PC-9 (cell line): Measurements from ENCODE around the gene CTNS. TPM values are rescaled to one million over a fixed set of nuclear protein-coding genes. Genes with fewer than 3 reads are reported as not detected.

ENCODE experiments used
- BruUV-seq: library from RNA; stranded (reverse); fragments of 400-500 nt; replicated peaks from 2 replicates; lab custom pipeline; 2021; lab: Mats Ljungman, UMichigan
- CTCF ChIA-PET: fragments of 300-600 bp; sonication (Branson Sonifier 250); formaldehyde crosslinking; loops from one replicate; lab custom pipeline; 2022; ENCODE audit warnings: antibody characterized with exemption; lab: Charles Lee
- POLR2A ChIA-PET: fragments of 300-600 bp; sonication (Branson Sonifier 250); formaldehyde crosslinking; loops from one replicate; lab custom pipeline; 2022; ENCODE audit warnings: antibody characterized with exemption; ENCODE audit not compliant: unreplicated experiment; lab: Charles Lee
- DNase-seq, 2 experiments: peaks; one replicate each; pipeline versions ENCODE4 v3.0.0 to v3.0.0-alpha.2; 2015 to 2022; ENCODE audit warnings: mixed read lengths in 1 of 2
- H2AFZ ChIP-seq: fragments of 200-600 bp; sonication (generic); 2 replicates; pipeline ENCODE4 v1.8.1; 2017; ENCODE audit warnings: antibody characterized with exemption
- H3F3A ChIP-seq: fragments of 200-600 bp; sonication (generic); 2 replicates; pipeline ENCODE4 v1.8.1; 2017; ENCODE audit warnings: antibody characterized with exemption, mild to moderate bottlenecking, low read depth; ENCODE audit not compliant: insufficient read depth
- H3K27ac ChIP-seq: fragments of 200-600 bp; sonication (generic); 2 replicates; pipeline ENCODE4 v1.6.1; 2016; ENCODE audit warnings: mixed run types
- H3K27me3 ChIP-seq: fragments of 200-600 bp; sonication (generic); 2 replicates; pipeline ENCODE4 v1.6.1; 2016; ENCODE audit warnings: low read depth, mixed run types; ENCODE audit not compliant: insufficient read depth
- H3K36me3 ChIP-seq: fragments of 200-600 bp; sonication (generic); 2 replicates; pipeline ENCODE4 v1.6.1; 2016; ENCODE audit warnings: low read depth, mixed run types
- H3K4me1 ChIP-seq: fragments of 200-600 bp; sonication (generic); replicated peaks from 2 replicates; pipeline ENCODE4 v1.6.1; 2016; ENCODE audit warnings: mixed run types; ENCODE audit not compliant: insufficient read depth
- H3K4me2 ChIP-seq: fragments of 200-600 bp; sonication (generic); 2 replicates; pipeline ENCODE4 v1.6.1; 2017; ENCODE audit warnings: mixed run types
- H3K4me3 ChIP-seq: fragments of 200-600 bp; sonication (generic); 2 replicates; pipeline ENCODE4 v1.6.1; 2016; ENCODE audit warnings: mixed run types
- H3K79me2 ChIP-seq: fragments of 200-600 bp; sonication (generic); 2 replicates; pipeline ENCODE4 v1.6.1; 2017; ENCODE audit warnings: low read depth, mixed run types
- H3K9me2 ChIP-seq: fragments of 200-600 bp; sonication (generic); 2 replicates; pipeline ENCODE4 v1.8.1; 2017; ENCODE audit warnings: mild to moderate bottlenecking; ENCODE audit not compliant: insufficient read depth
- H3K9me3 ChIP-seq: fragments of 200-600 bp; sonication (generic); 2 replicates; pipeline ENCODE4 v1.8.1; 2016; ENCODE audit warnings: low read depth; ENCODE audit not compliant: insufficient read depth
- H4K20me1 ChIP-seq: fragments of 200-600 bp; sonication (generic); 2 replicates; pipeline ENCODE4 v1.8.1; 2017; ENCODE audit not compliant: insufficient read depth
- EZH2 ChIP-seq: fragments of 200-600 bp; sonication (generic); IDR thresholded peaks from 2 replicates; pipeline ENCODE4 v1.8.0; 2017; ENCODE audit warnings: antibody characterized with exemption, low read depth
- intact Hi-C: fragments of 100-400 bp; cut with micrococcal nuclease; formaldehyde crosslinking; loops from one replicate; pipeline ENCODE4 v1.10.0; 2022; ENCODE audit not compliant: unreplicated experiment
- total RNA-seq: library from RNA; stranded (reverse); gene quantifications from 2 replicates; pipeline ENCODE4 v1.2.3, GENCODE V29; 2021
- TF ChIP-seq, protein P1 (sequence below): fragments of 200-600 bp; sonication (generic); conservative IDR thresholded peaks from 2 replicates; pipeline ENCODE4 v1.6.1; 2017; ENCODE audit warnings: mixed run types, antibody characterized with exemption, mild to moderate bottlenecking, moderate library complexity

CTNS gene
- total RNA-seq, 1 experiment from 2014 or later, result 12.5 TPM

DNA sequence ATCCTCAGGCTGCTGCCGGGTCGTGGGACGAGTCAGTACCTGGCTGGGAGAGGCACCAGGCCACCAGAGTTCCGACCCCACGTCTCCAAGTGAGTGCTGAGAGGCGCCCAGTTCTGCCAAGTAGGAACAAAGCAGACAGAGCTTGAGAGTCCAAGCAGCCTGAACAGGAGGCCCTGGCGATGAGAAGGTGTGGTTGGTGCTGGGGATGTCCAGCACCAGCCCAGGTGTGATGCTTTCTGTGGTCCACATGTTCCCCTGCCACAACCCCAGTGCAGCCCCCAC is 21.0 kb downstream of the CTNS start:
- H2AFZ ChIP-seq, result no peak overlapping the region
- no peak overlapping the region for H3K4me3 ChIP-seq
- no peak for DNase-seq
- ChIA-PET POLR2A (interaction anchor here (0.6 kb wide), 1 partner anchor 981 kb away, joined by 3 read pairs; no protein-coding TSS in a partner anchor), CTCF (no interaction called here)
- H3K4me1 ChIP-seq, result peaks cover 11% of the 10 kb centered on the region
- no peaks in the 10 kb centered on the region for H3K36me3 ChIP-seq
- no peaks in the 10 kb centered on the region for H3K9me2 ChIP-seq
- H3K27me3 ChIP-seq, result no peaks in the 10 kb centered on the region
- no peaks in the 10 kb centered on the region for H3K9me3 ChIP-seq
- no peaks in the 10 kb centered on the region for H3K79me2 ChIP-seq
- H3K27ac ChIP-seq, result no peak overlapping the region
- intact Hi-C loops, result no loop called here
- no peak for TF ChIP-seq EZH2
- TF ChIP-seq, protein P1, sequence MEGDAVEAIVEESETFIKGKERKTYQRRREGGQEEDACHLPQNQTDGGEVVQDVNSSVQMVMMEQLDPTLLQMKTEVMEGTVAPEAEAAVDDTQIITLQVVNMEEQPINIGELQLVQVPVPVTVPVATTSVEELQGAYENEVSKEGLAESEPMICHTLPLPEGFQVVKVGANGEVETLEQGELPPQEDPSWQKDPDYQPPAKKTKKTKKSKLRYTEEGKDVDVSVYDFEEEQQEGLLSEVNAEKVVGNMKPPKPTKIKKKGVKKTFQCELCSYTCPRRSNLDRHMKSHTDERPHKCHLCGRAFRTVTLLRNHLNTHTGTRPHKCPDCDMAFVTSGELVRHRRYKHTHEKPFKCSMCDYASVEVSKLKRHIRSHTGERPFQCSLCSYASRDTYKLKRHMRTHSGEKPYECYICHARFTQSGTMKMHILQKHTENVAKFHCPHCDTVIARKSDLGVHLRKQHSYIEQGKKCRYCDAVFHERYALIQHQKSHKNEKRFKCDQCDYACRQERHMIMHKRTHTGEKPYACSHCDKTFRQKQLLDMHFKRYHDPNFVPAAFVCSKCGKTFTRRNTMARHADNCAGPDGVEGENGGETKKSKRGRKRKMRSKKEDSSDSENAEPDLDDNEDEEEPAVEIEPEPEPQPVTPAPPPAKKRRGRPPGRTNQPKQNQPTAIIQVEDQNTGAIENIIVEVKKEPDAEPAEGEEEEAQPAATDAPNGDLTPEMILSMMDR, result no peak
- no peak overlapping the region for H3K4me2 ChIP-seq
- no TSS peak for BruUV-seq
- peaks cover 14% of the 10 kb centered on the region; the same call in 1 of the 2 replicates for H3F3A ChIP-seq
- H4K20me1 ChIP-seq, result 0 out of 2 replicates have a peak, but pooled peaks cover 4% of the 10 kb centered on the region

DNA sequence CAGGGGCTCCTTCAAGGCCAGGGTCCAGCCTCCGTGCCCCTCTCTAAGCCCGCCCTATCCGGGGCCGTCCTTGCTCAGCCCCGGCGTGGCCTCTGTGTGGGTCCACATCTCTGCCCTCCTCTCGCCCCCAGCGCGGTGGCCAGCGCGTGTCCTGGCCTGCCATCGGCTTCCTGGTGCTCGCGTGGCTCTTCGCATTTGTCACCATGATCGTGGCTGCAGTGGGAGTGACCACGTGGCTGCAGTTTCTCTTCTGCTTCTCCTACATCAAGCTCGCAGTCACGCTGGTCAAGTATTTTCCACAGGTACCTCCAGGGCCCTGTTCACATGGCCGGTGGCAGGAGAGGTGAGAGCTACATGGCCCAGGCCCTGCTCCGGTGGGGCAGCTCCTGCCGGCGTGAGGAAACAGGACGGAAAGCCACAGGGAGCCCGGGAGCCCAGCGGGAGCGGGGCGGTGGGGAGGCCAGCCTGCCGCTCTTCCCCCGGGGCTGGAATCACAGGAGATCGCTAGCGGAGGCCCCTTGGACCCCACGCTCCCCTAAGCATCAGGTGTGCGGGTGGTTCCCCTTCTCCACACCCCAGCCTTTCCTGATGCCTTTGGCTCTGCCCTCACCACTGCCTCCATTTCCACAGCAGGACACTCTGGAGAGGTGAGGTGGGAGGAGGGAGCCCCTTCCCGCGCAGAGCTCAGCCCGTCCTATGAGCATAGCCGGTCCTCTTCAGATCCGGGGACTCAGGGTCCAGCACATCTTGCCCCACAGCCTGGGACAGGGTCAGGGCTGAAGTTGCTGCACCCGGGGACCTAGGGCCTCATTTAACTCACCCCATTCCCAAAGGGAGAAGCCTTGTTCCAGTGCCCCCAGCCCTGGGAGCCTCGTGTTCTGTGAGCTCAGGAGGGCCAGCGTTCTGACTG is 21.6 kb downstream of the CTNS start:
- Histone ChIP-seq H3K27ac (no peak overlapping the region), H2AFZ (no peak overlapping the region), H3K27me3 (no peaks in the 10 kb centered on the region), H3K9me3 (no peaks in the 10 kb centered on the region), H3K79me2 (no peaks in the 10 kb centered on the region), H3F3A (peaks cover 14% of the 10 kb centered on the region; the same call in 1 of the 2 replicates), H3K4me1 (peaks cover 11% of the 10 kb centered on the region), H3K36me3 (no peaks in the 10 kb centered on the region), H3K4me3 (no peak overlapping the region), H4K20me1 (0 out of 2 replicates have a peak, but pooled peaks cover 4% of the 10 kb centered on the region), H3K9me2 (no peaks in the 10 kb centered on the region), H3K4me2 (no peak overlapping the region)
- ChIA-PET POLR2A (interaction anchor here (0.5 to 0.6 kb wide), 2 partner anchors 46 to 981 kb away, joined by 3 to 18 read pairs; no protein-coding TSS in a partner anchor), CTCF (no interaction called here)
- BruUV-seq, result no TSS peak
- intact Hi-C loops, result no loop called here
- TF ChIP-seq EZH2, result no peak
- TF ChIP-seq, protein P1, result no peak
- DNase-seq, result no peak

DNA sequence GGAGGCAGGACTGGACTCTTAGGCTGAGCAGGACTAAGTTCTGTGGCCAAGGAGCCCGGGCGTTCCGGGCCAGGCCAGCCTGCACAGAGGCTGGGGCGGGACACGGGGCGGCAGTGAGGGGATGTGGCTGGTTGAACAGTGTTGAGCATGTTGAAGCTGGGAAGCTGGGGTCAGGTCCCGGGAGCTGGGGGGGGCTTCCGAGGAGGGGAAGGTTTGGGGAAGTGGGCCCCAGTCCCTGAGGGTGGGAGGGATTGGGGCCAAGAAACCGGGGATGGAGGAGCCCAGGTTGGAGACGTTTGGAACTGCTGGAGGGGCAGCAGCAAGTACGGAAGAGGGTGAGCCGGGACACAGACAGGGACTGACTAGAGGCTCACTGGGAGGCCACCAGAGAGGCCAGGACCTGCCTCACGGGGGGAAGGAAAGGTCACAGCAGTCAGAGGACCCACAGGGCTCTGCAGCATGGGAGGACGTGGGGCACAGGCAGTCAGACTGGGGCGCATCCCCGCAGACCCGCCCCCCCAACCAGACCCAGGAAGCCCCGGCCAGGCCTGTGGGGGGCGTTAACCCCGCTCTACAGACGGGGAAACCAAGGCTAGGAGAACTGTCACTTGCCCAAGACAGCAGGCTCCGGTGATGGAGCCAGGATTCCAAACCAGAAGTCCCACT is 22.4 kb downstream of the CTNS start:
- H4K20me1 ChIP-seq, result 0 out of 2 replicates have a peak, but pooled peaks cover 4% of the 10 kb centered on the region
- H3K27ac ChIP-seq, result no peak overlapping the region
- H3K4me1 ChIP-seq, result peaks cover 11% of the 10 kb centered on the region
- no peak for DNase-seq
- H2AFZ ChIP-seq, result no peak overlapping the region
- BruUV-seq, result no TSS peak
- H3K9me3 ChIP-seq, result no peaks in the 10 kb centered on the region
- H3K4me3 ChIP-seq, result no peak overlapping the region
- H3K27me3 ChIP-seq, result no peaks in the 10 kb centered on the region
- H3K4me2 ChIP-seq, result peak overlapping the region; percentile 51; the same call in 1 of the 2 replicates
- peaks cover 14% of the 10 kb centered on the region; the same call in 1 of the 2 replicates for H3F3A ChIP-seq
- intact Hi-C loops, result no loop called here
- TF ChIP-seq EZH2, result no peak
- TF ChIP-seq, protein P1, result no peak
- no peaks in the 10 kb centered on the region for H3K36me3 ChIP-seq
- ChIA-PET POLR2A (interaction anchor here (0.5 kb wide), 1 partner anchor 47 kb away, joined by 18 read pairs; no protein-coding TSS in a partner anchor), CTCF (no interaction called here)
- H3K9me2 ChIP-seq, result no peaks in the 10 kb centered on the region
- H3K79me2 ChIP-seq, result no peaks in the 10 kb centered on the region
